Activated naive CD8-positive, alpha-beta T cell treated with anti-CD3 and anti-CD28 coated beads for 36 hours (primary cell): ENCODE results near the gene DOCK4. TPM values are rescaled to one million over a fixed set of nuclear protein-coding genes. Genes with fewer than 3 reads are reported as not detected.

ENCODE experiments used
- DNase-seq: peaks from one replicate; pipeline ENCODE4 v3.0.0; 2021
- H3K27ac Mint-ChIP-seq: one replicate; pipeline ENCODE4 v1.8.0; 2022; ENCODE audit warnings: mild to moderate bottlenecking, moderate library complexity, mixed read lengths
- H3K27me3 Mint-ChIP-seq: one replicate; pipeline ENCODE4 v1.8.0; 2022; ENCODE audit warnings: mild to moderate bottlenecking, mixed read lengths
- H3K36me3 Mint-ChIP-seq: one replicate; pipeline ENCODE4 v1.8.0; 2021; ENCODE audit warnings: mild to moderate bottlenecking, mixed read lengths
- H3K4me1 Mint-ChIP-seq: one replicate; pipeline ENCODE4 v1.8.0; 2021; ENCODE audit warnings: mixed read lengths
- H3K4me3 Mint-ChIP-seq: one replicate; pipeline ENCODE4 v1.8.0; 2022; ENCODE audit warnings: mild to moderate bottlenecking, moderate library complexity, mixed read lengths
- H3K9me3 Mint-ChIP-seq: one replicate; pipeline ENCODE4 v1.8.0; 2022; ENCODE audit warnings: mixed read lengths
- total RNA-seq, 2 experiments: library from RNA; stranded (reverse); gene quantifications; one replicate each; pipeline ENCODE4 v1.2.3, GENCODE V29; 2021

The DOCK4 gene
- total RNA-seq, 2 experiments from 2014 or later = 0.28 to 0.29 TPM

GRCh38 chr7:112018305-112019030, 187.7 kb downstream of the DOCK4 start:
- Mint-ChIP-seq H3K36me3 (no peaks in the 10 kb centered on the region), H3K9me3 (no peaks in the 10 kb centered on the region), H3K4me3 (no peak overlapping the region), H3K27me3 (no peaks in the 10 kb centered on the region), H3K27ac (no peak overlapping the region), H3K4me1 (no peaks in the 10 kb centered on the region)
- DNase-seq = no peak

DNA sequence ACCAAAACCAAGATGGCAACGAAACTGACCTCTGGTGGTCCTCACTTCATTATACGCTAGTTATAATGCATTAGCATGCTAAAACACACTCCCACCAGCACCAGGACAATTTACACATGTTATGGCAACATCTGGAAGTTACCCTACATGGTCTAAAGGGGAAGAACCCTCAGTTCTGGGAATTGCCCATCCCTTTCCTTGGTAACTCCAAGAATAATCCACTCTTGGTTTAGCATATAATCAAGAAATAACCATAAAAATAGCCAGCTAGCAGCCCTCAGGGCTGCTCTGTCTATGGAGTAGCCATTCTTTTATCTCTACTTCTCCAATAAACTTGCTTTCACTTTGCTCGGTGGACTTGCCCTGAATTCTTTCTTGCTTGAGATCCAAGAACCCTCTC, 191.1 kb downstream of the DOCK4 start:
- Mint-ChIP-seq H3K4me3 (no peak overlapping the region), H3K27ac (no peak overlapping the region), H3K9me3 (no peaks in the 10 kb centered on the region), H3K4me1 (no peaks in the 10 kb centered on the region), H3K27me3 (peaks cover 3% of the 10 kb centered on the region), H3K36me3 (no peaks in the 10 kb centered on the region)
- DNase-seq = no peak

DNA sequence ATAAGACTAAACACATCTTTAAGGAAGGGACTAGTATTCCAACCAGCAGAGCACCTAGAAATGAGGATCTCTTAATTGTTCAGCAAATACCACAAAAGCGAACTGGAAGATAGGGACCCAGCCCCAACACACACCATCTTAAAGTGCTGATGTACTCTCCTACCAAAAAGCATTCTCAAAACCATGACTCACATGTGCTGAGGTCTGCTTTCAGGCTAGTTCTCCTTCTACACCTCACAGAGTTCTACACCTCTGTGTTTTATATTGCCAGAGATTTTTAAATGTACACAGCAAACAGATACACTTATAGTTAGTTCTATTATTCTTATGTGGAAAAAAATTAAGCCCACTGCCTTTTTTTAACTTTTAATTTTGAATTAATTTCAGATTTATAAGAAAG, 191.9 kb downstream of the DOCK4 start:
- Mint-ChIP-seq H3K4me1 (peaks cover 2% of the 10 kb centered on the region), H3K4me3 (no peak overlapping the region), H3K27ac (no peak overlapping the region), H3K27me3 (peaks cover 6% of the 10 kb centered on the region), H3K9me3 (no peaks in the 10 kb centered on the region), H3K36me3 (no peaks in the 10 kb centered on the region)
- DNase-seq = no peak

- H3K4me1 Mint-ChIP-seq = peaks cover 7% of the 10 kb centered on the region
- H3K27ac Mint-ChIP-seq = no peak overlapping the region
- no peak for DNase-seq
- H3K4me3 Mint-ChIP-seq = no peak overlapping the region
- no peaks in the 10 kb centered on the region for H3K36me3 Mint-ChIP-seq
- peaks cover 6% of the 10 kb centered on the region for H3K27me3 Mint-ChIP-seq
- H3K9me3 Mint-ChIP-seq = no peaks in the 10 kb centered on the region
Measured at GRCh38 chr7:112013274-112013673, 192.9 kb downstream of the DOCK4 start.

GRCh38 chr7:112012242-112012641, 194.0 kb downstream of the DOCK4 start:
- Mint-ChIP-seq H3K9me3 (no peaks in the 10 kb centered on the region), H3K36me3 (no peaks in the 10 kb centered on the region), H3K4me1 (peaks cover 7% of the 10 kb centered on the region), H3K27ac (no peak overlapping the region), H3K4me3 (no peak overlapping the region), H3K27me3 (peaks cover 6% of the 10 kb centered on the region)
- no peak for DNase-seq

DNA sequence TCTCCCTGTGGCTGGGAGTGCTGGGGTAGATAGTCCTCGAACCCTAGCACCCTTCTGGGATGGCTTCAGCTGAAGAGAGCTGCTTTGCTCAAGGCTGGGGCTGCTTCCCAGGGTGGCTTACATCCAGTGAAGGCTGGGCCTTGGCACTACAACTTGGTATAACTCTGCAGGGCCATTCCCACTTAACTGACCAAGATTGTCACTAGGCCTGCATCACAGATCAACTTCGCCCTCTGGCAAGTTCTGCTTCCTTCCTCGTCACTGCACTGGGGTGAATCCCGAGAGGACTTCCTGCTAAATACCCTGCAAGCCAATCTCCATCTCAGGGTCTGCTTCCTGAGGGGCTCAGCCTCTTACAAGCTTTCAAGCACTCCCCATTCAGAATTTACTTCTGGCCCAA, 195.2 kb downstream of the DOCK4 start:
- DNase-seq = no peak
- H3K9me3 Mint-ChIP-seq = no peaks in the 10 kb centered on the region
- H3K36me3 Mint-ChIP-seq = no peaks in the 10 kb centered on the region
- H3K4me1 Mint-ChIP-seq = peaks cover 7% of the 10 kb centered on the region
- H3K27ac Mint-ChIP-seq = no peak overlapping the region
- peaks cover 6% of the 10 kb centered on the region for H3K27me3 Mint-ChIP-seq
- no peak overlapping the region for H3K4me3 Mint-ChIP-seq

GRCh38 chr7:112010109-112010508, 196.1 kb downstream of the DOCK4 start:
- no peak overlapping the region for H3K27ac Mint-ChIP-seq

DNA sequence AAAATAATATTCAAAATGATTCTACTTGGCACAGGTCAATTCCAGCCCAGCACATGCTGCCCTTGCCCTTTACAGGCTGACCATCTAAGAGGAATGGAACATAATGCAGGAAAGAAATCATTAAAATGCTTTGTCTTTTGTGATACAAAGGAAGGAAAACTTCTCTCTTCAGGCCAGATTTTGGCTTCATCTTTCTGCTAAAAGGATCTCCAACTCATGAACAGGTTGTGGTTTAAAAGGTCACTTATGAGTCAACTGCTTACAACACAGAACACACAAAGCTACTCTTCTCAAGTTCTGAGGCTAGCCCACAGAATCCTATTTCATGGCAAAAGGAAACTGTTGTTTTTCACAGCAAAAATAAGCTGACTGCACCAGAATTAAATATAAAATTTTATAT, 197.1 kb downstream of the DOCK4 start:
- Mint-ChIP-seq H3K4me1 (peaks cover 7% of the 10 kb centered on the region), H3K4me3 (no peak overlapping the region), H3K27ac (no peak overlapping the region), H3K36me3 (no peaks in the 10 kb centered on the region), H3K27me3 (peaks cover 6% of the 10 kb centered on the region), H3K9me3 (no peaks in the 10 kb centered on the region)
- no peak for DNase-seq

More at GRCh38 chr7:112010109-112010508, 196.1 kb downstream of the DOCK4 start:
- no peak for DNase-seq
- H3K4me3 Mint-ChIP-seq = no peak overlapping the region
- H3K36me3 Mint-ChIP-seq = no peaks in the 10 kb centered on the region
- H3K4me1 Mint-ChIP-seq = peaks cover 7% of the 10 kb centered on the region
- H3K27me3 Mint-ChIP-seq = peaks cover 6% of the 10 kb centered on the region
- H3K9me3 Mint-ChIP-seq = no peaks in the 10 kb centered on the region

DNA sequence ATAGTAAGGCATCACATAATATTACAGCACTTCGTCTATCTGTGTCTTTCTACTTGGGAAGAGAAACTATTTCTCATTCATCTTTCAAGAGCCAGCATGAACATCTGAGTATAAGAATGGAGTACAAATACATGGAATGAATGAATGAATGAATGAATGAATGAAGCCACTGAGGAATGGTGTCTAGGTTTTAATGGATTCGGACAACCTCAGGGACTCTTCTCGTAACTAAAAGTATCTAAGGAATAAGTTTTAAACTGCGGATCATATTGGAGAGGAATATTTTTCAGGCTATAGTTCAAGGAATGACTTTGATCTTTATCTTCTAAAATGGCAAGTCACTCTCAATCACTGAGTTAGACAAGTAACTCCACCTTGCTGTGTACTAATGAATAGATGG, 199.0 kb downstream of the DOCK4 start:
- Mint-ChIP-seq H3K36me3 (no peaks in the 10 kb centered on the region), H3K27ac (no peak overlapping the region), H3K9me3 (no peaks in the 10 kb centered on the region), H3K4me3 (no peak overlapping the region), H3K27me3 (peaks cover 6% of the 10 kb centered on the region), H3K4me1 (peaks cover 7% of the 10 kb centered on the region)
- DNase-seq = no peak

DNA sequence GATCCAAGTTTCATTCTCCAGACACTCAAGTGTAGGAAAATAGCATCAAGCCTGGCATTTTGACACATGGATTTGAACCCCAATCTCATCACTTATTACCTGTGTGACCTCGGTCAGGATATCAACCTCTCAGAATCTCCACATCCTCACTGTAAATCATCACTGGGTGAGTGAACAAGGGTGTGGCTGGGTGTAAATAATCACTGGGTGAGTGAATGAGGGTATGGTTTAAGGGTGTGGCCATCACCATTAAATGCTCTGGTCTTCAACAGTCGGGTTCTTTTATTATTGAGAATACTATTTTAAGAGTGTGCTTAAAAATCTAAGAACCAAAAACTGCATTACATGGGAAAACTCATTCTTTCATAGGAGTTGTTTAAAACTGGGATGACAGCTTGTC, 200.1 kb downstream of the DOCK4 start:
- no peak for DNase-seq
- no peak overlapping the region for H3K4me3 Mint-ChIP-seq
- H3K27ac Mint-ChIP-seq = no peak overlapping the region
- H3K4me1 Mint-ChIP-seq = peaks cover 7% of the 10 kb centered on the region
- peaks cover 5% of the 10 kb centered on the region for H3K27me3 Mint-ChIP-seq
- H3K9me3 Mint-ChIP-seq = no peaks in the 10 kb centered on the region
- no peaks in the 10 kb centered on the region for H3K36me3 Mint-ChIP-seq

- Mint-ChIP-seq H3K4me1 (peaks cover 7% of the 10 kb centered on the region), H3K27ac (no peak overlapping the region)
Measured at GRCh38 chr7:112005205-112005775, 200.9 kb downstream of the DOCK4 start.

DNA sequence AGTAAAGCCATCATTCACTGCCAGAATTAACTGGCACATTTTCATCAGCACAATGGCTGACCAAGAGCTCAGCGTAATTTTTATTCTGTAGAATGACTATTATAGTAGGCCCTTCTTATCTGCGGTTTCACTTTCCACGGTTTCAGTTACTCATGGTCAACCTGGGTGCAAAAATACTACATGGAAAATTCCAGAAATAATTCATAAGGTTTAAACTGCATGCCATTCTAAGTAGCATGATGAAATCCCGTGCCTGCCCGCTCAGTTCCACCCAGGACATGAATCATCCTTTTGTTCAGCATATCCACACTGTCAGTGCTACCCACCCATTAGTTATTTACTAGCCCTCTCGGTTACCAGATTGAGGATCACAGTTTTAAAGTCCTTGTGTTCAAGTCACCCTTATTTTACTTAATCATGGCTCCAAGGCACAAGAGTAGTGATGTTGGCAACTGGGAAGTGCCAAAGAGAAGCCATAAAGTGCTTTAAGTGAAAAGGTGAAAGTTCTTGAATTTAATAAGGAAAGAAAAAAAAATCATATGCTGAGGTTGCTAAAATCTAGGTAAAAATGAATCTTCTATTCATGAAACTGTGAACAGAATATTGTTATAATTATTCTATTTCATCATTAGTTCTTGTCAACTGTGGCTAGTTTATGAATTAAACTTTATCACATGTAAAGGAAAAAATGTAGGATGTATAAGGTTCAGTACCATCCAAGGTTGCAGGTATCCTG, 204.9 kb downstream of the DOCK4 start:
- Mint-ChIP-seq H3K9me3 (no peaks in the 10 kb centered on the region), H3K4me3 (no peak overlapping the region), H3K4me1 (no peaks in the 10 kb centered on the region), H3K27me3 (peaks cover 7% of the 10 kb centered on the region), H3K36me3 (no peaks in the 10 kb centered on the region), H3K27ac (no peak overlapping the region)
- DNase-seq = no peak

More at GRCh38 chr7:112005205-112005775, 200.9 kb downstream of the DOCK4 start:
- no peak overlapping the region for H3K4me3 Mint-ChIP-seq
- no peaks in the 10 kb centered on the region for H3K36me3 Mint-ChIP-seq
- H3K27me3 Mint-ChIP-seq = peaks cover 9% of the 10 kb centered on the region
- no peaks in the 10 kb centered on the region for H3K9me3 Mint-ChIP-seq
- no peak for DNase-seq

DNA sequence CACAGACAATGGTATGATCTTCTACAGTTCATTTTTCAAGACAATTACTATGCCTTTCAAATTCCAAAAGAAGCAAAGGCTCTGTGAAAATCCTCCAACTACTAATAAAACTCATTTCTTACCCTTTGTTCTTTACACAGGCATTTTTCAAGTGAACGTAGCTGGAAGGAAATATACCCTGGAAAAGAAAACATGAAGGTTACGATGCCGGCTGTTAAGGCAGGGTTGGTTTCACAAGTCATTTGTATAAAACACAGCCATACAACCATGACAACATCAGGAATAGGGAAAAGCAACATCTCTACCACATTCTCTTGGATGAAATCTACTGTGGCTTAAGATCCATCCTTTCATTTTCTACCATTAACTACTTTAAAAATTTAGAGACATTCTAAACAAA, 207.9 kb downstream of the DOCK4 start:
- H3K4me1 Mint-ChIP-seq = no peaks in the 10 kb centered on the region
- H3K27me3 Mint-ChIP-seq = peaks cover 10% of the 10 kb centered on the region
- no peaks in the 10 kb centered on the region for H3K9me3 Mint-ChIP-seq
- H3K4me3 Mint-ChIP-seq = no peak overlapping the region
- no peaks in the 10 kb centered on the region for H3K36me3 Mint-ChIP-seq
- no peak overlapping the region for H3K27ac Mint-ChIP-seq
- DNase-seq = no peak

DNA sequence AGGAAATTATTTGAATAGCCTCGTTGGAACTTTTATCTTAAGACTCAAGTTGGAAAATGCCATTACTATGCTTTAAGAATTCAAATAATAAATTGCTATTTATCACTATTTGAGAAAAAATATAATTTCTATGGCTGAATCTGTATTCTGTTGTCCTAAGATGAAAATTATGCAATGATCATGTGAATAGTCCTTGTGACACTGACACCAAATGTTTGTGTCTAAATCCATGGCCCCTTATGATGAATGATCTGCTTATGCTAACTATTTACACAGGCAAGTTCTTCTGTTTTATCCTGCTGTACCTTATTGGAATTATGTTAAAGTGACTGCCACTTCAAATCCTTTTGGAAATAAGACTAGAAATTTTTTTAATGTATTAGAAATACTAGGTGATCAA, 208.7 kb downstream of the DOCK4 start:
- Mint-ChIP-seq H3K9me3 (no peaks in the 10 kb centered on the region), H3K27ac (no peak overlapping the region), H3K4me1 (no peaks in the 10 kb centered on the region), H3K4me3 (no peak overlapping the region), H3K27me3 (peaks cover 10% of the 10 kb centered on the region), H3K36me3 (no peaks in the 10 kb centered on the region)
- DNase-seq = no peak

GRCh38 chr7:111992601-111993000, 213.6 kb downstream of the DOCK4 start:
- Mint-ChIP-seq H3K9me3 (no peaks in the 10 kb centered on the region), H3K4me1 (no peaks in the 10 kb centered on the region)
- DNase-seq = no peak

More at GRCh38 chr7:111992601-111993000, 213.6 kb downstream of the DOCK4 start:
- peaks cover 4% of the 10 kb centered on the region for H3K27me3 Mint-ChIP-seq
- H3K27ac Mint-ChIP-seq = no peak overlapping the region
- H3K36me3 Mint-ChIP-seq = no peaks in the 10 kb centered on the region
- no peak overlapping the region for H3K4me3 Mint-ChIP-seq
